Ovary (tissue), 9 donors: ENCODE results near the gene TGFBI. TPM values are rescaled to one million over a fixed set of nuclear protein-coding genes. Genes with fewer than 3 reads are reported as not detected.

ENCODE experiments used
- DNase-seq, 5 donors: peaks; one replicate each; pipeline ENCODE4 v3.0.0-alpha.2; 2019 to 2020
- H3K27ac ChIP-seq, 2 donors: fragments of 200-600 bp; one replicate each; pipeline versions ENCODE4 v1.5.1 to v1.8.0; 2019 to 2022
- H3K27me3 ChIP-seq: fragments of 200-600 bp; one replicate; pipeline ENCODE4 v1.8.0; 2022
- H3K36me3 ChIP-seq: fragments of 200-600 bp; sonication (generic); one replicate; pipeline ENCODE4 v1.5.1; 2019
- H3K4me1 ChIP-seq: one replicate; pipeline ENCODE4 v1.8.1; 2013; ENCODE audit warnings: mild to moderate bottlenecking, moderate library complexity; ENCODE audit not compliant: insufficient read depth
- H3K4me3 ChIP-seq: fragments of 200-600 bp; sonication (generic); one replicate; pipeline ENCODE4 v1.5.1; 2017
- H3K9me3 ChIP-seq, 2 donors: fragments of 200-600 bp in 1 of 2; sonication (generic) in 1 of 2; one replicate each; pipeline versions ENCODE4 v1.5.1 to v1.8.1; 2013 to 2019; ENCODE audit warnings: mild to moderate bottlenecking in 1 of 2, moderate library complexity in 1 of 2
- CTCF ChIP-seq, 3 donors: fragments of 450-650 bp in 2 of 3; fragments of 200-600 bp in 1 of 3; IDR thresholded peaks; one replicate each; pipeline versions ENCODE4 v1.5.1 to v1.8.0; 2016 to 2022; ENCODE audit warnings: antibody characterized with exemption in 3 of 3, mild to moderate bottlenecking in 1 of 3
- EP300 ChIP-seq: sonication (generic); formaldehyde crosslinking; IDR thresholded peaks from one replicate; pipeline ENCODE4 v1.6.1; 2017; ENCODE audit warnings: antibody characterized with exemption
- POLR2A ChIP-seq: fragments of 450-650 bp; IDR thresholded peaks from one replicate; pipeline ENCODE4 v1.6.1; 2017; ENCODE audit warnings: antibody characterized with exemption, mild to moderate bottlenecking, moderate library complexity
- WGBS, 3 donors: extraction: QIAGEN DNeasy Blood & Tissue Kit in 1 of 3; methylation state at CpG; one replicate each; pipeline versions ENCODE4 v1.1.5 to v1.1.7; 2013 to 2017; 5-methylcytosine and 5-hydroxymethylcytosine counted together
- intact Hi-C, 4 donors: fragments of 100-400 bp; cut with DNase I; formaldehyde crosslinking; loops; one replicate each; pipeline versions ENCODE4 v1.11.0 to v1.15.1; 2022 to 2023
- polyA plus RNA-seq, 2 donors: library from polyadenylated mRNA; stranded (reverse); fragments of 200-250 nt in 1 of 2; fragments of 350-450 nt in 1 of 2; fragmentation: Illumina TruSeq in 1 of 2; extraction: RNeasy Lipid Tissue Mini Kit (QIAGEN cat#74804) in 1 of 2; gene quantifications; one replicate each; pipeline ENCODE4 v1.2.3, GENCODE V29; 2013 to 2014
- total RNA-seq, 7 donors: library from RNA; depleted of rRNA in 2 of 7; stranded (reverse); fragments of >200 nt in 2 of 7; fragmentation: NEBNext Ultra II Directional in 3 of 7; extraction: Animal tissue kit (Norgen Biotek cat#: 25700) in 3 of 7; gene quantifications; one replicate each; pipeline versions ENCODE4 v1.1.0 to v1.2.4, GENCODE V29; 2016 to 2023
- donor health status: DM: no; HTN: no; CAD: no; lungs with moderate emphysema.
- donor health status: DM: no; HTN: no; CAD: no.
- donor health status: Bipolar disorder and iron deficiency.
- donor health status: DM: yes; HTN: yes; CAD: no.
- donor health status: DM: no; HTN: no; CAD: no.
- donor health status: DM: yes; HTN: yes; CAD: no.

Gene TGFBI
- total and polyA plus RNA-seq, 9 donors = 14.5 to 138 (median 25.3) TPM

GRCh38 chr5:136073714-136074529 is 45.1 kb downstream of the TGFBI start:
- WGBS, 3 donors = 95 to 96% (median 96%) methylated on average over 5 of the region's 5 CpGs
- no peak for DNase-seq

GRCh38 chr5:136075466-136075891 is 46.7 kb downstream of the TGFBI start:
- Histone ChIP-seq H3K9me3 (no peaks in the 10 kb centered on the region), H3K36me3 (no peaks in the 10 kb centered on the region), H3K27ac (no peak overlapping the region), H3K27me3 (no peaks in the 10 kb centered on the region), H3K4me1 (no peaks in the 10 kb centered on the region), H3K4me3 (no peak overlapping the region)
- DNase-seq = no peak
- TF ChIP-seq POLR2A (no peak), CTCF (IDR thresholded peaks at IDR 0.05) (no peak), EP300 (no peak)
- 29 to 67% (median 50%) methylated on average over 1 of the region's 1 CpG for WGBS, 3 donors
- intact Hi-C loops = loop anchor here in 1 of 4 donors (10.0 kb wide), 1 partner anchor 131 kb away; no protein-coding TSS in a partner anchor

More at GRCh38 chr5:136073714-136074529, 45.1 kb downstream of the TGFBI start:
- H3K27me3 ChIP-seq = no peaks in the 10 kb centered on the region
- intact Hi-C loops = loop anchor here in 1 of 4 donors (10.0 kb wide), 1 partner anchor 129 kb away; no protein-coding TSS in a partner anchor
- H3K4me1 ChIP-seq = no peaks in the 10 kb centered on the region
- no peak overlapping the region for H3K4me3 ChIP-seq
- no peak for TF ChIP-seq CTCF (IDR thresholded peaks at IDR 0.05)
- no peak for TF ChIP-seq POLR2A
- TF ChIP-seq EP300 = no peak
- no peak overlapping the region for H3K27ac ChIP-seq
- H3K36me3 ChIP-seq = no peaks in the 10 kb centered on the region
- H3K9me3 ChIP-seq = no peaks in the 10 kb centered on the region

- WGBS, 3 donors = 65 to 68% (median 68%) methylated on average over 6 of the region's 6 CpGs
- H3K27me3 ChIP-seq = no peaks in the 10 kb centered on the region
- DNase-seq = no peak
- H3K9me3 ChIP-seq = no peaks in the 10 kb centered on the region
- intact Hi-C loops = loop anchor here in 1 of 4 donors (10.0 kb wide), 1 partner anchor 131 kb away; no protein-coding TSS in a partner anchor
- TF ChIP-seq EP300 (no peak), CTCF (IDR thresholded peaks at IDR 0.05) (no peak), POLR2A (no peak)
- no peaks in the 10 kb centered on the region for H3K4me1 ChIP-seq
- H3K4me3 ChIP-seq = no peak overlapping the region
- no peaks in the 10 kb centered on the region for H3K36me3 ChIP-seq
- H3K27ac ChIP-seq = no peak overlapping the region
Measured at GRCh38 chr5:136076067-136076466, 47.3 kb downstream of the TGFBI start.

- H3K4me3 ChIP-seq = no peak overlapping the region
- H3K4me1 ChIP-seq = no peaks in the 10 kb centered on the region
- no peak for DNase-seq
- intact Hi-C loops = loop anchor here in 1 of 4 donors (10.0 kb wide), 1 partner anchor 132 kb away; no protein-coding TSS in a partner anchor
- no peak overlapping the region for H3K27ac ChIP-seq
- 87 to 94% (median 93%) methylated on average over 4 of the region's 4 CpGs for WGBS, 3 donors
- TF ChIP-seq POLR2A (no peak), EP300 (no peak), CTCF (IDR thresholded peaks at IDR 0.05) (no peak)
- no peaks in the 10 kb centered on the region for H3K27me3 ChIP-seq
- H3K36me3 ChIP-seq = no peaks in the 10 kb centered on the region
- no peaks in the 10 kb centered on the region for H3K9me3 ChIP-seq
Measured at GRCh38 chr5:136076881-136077445, 48.2 kb downstream of the TGFBI start.
